Muscle of back (tissue), 11 donors: ENCODE data around the gene REM2. TPM values are rescaled to one million over a fixed set of nuclear protein-coding genes. Genes with fewer than 3 reads are reported as not detected.

Source experiments
- DNase-seq, 3 donors: peaks; one replicate each; pipeline versions ENCODE4 v3.0.0 to v3.0.0-alpha.2; 2013
- polyA plus RNA-seq, 10 donors: library from polyadenylated mRNA; unstranded; fragments of 120-200 nt; gene quantifications; one replicate each; pipeline ENCODE4 v1.2.1, GENCODE V29; 2013; ENCODE audit not compliant: insufficient read length in 10 of 10

Gene REM2
- polyA plus RNA-seq, 10 donors, result 0.09 to 0.16 (median 0.13) TPM; not detected in 2

GRCh38 chr14:22872033-22872832, 10.8 kb upstream of the REM2 start:
- peak; percentile 76 to 95 (median 88) for DNase-seq

- DNase-seq, result no peak
Observed at GRCh38 chr14:22872833-22873520, 10.0 kb upstream of the REM2 start.

- no peak for DNase-seq
Observed at GRCh38 chr14:22875003-22875747, 7.8 kb upstream of the REM2 start.

- no peak for DNase-seq
Observed at GRCh38 chr14:22875748-22876319, 7.2 kb upstream of the REM2 start.

- no peak for DNase-seq
Observed at GRCh38 chr14:22877000-22877501, 6.0 kb upstream of the REM2 start.

- no peak for DNase-seq
Observed at GRCh38 chr14:22878271-22879246, 4.5 kb upstream of the REM2 start.

GRCh38 chr14:22882064-22882463, 958 bp upstream of the REM2 start:
- no peak for DNase-seq

GRCh38 chr14:22882529-22883172, 371 bp upstream of the REM2 start:
- DNase-seq, result peak in 1 of 3 donors; percentile 44

- no peak for DNase-seq
Observed at GRCh38 chr14:22884076-22884737, 1.2 kb downstream of the REM2 start.

GRCh38 chr14:22884738-22885523, 1.9 kb downstream of the REM2 start:
- DNase-seq, result no peak

- no peak for DNase-seq
Observed at GRCh38 chr14:22885975-22886374, 3.0 kb downstream of the REM2 start.

GRCh38 chr14:22886500-22887259, 3.7 kb downstream of the REM2 start:
- peak in 2 of 3 donors; percentile 52 to 76 for DNase-seq

GRCh38 chr14:22887260-22887989, 4.4 kb downstream of the REM2 start:
- DNase-seq, result peak in 2 of 3 donors; percentile 49 to 78

- no peak for DNase-seq
Observed at GRCh38 chr14:22887990-22888378, 5.0 kb downstream of the REM2 start.

- no peak for DNase-seq
Observed at GRCh38 chr14:22888662-22889061, 5.6 kb downstream of the REM2 start.

GRCh38 chr14:22890416-22890815, 7.4 kb downstream of the REM2 start:
- no peak for DNase-seq

GRCh38 chr14:22892488-22892887, 9.5 kb downstream of the REM2 start:
- DNase-seq, result no peak
